Measurements from ENCODE around the gene CD81.
"Not testable (repeated sequence)": the region's sequence is repeated elsewhere in the genome, so short reads cannot be mapped to it uniquely, and the experiment has no call there.

The CD81 gene

GRCh38 chr11:2343502-2343901 lies 33.6 kb upstream of the CD81 start:
- no peak overlapping the region for H3K9ac ChIP-seq (ENCODE audit: low read length)
- H3K4me1 ChIP-seq (ENCODE audit: control insufficient read depth, insufficient read depth, low read length): no peaks in the 10 kb centered on the region
- no peaks in the 10 kb centered on the region for H3K27me3 ChIP-seq (ENCODE audit: control insufficient read depth, insufficient read depth, low read length)
- no peaks in the 10 kb centered on the region for H3K9me3 ChIP-seq (ENCODE audit: control insufficient read depth, low read length)
- H3K36me3 ChIP-seq (ENCODE audit: control insufficient read depth, insufficient read depth, low read length): no peaks in the 10 kb centered on the region
- H3K4me3 ChIP-seq (ENCODE audit: low read length): no peak overlapping the region

GRCh38 chr11:2345050-2345449 lies 32.1 kb upstream of the CD81 start:
- Histone ChIP-seq H3K4me1 (ENCODE audit: control insufficient read depth, insufficient read depth, low read length) (no peaks in the 10 kb centered on the region), H3K27me3 (ENCODE audit: control insufficient read depth, insufficient read depth, low read length) (no peaks in the 10 kb centered on the region), H3K9ac (ENCODE audit: low read length) (no peak overlapping the region), H3K36me3 (ENCODE audit: control insufficient read depth, insufficient read depth, low read length) (no peaks in the 10 kb centered on the region), H3K4me3 (ENCODE audit: low read length) (no peak overlapping the region), H3K9me3 (ENCODE audit: control insufficient read depth, low read length) (no peaks in the 10 kb centered on the region)

DNA sequence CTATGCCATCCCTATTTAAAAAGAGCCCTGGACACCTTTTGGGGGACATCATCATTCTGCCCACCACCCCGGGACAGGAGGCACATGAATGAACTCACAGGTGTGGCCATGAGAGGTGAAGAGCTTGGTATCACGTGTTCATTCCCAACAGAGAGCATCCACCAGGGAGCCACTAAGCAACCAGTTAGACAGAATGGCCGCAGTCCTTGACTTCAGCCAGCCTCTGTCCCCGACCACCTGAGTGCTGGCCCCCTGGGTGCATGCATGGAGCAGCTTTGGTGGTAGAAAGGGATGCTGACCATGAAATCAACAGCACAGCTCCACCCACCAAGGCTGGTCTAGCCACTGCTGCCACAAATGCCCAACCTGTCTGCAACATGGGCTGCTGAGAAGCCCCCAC lies 31.1 kb upstream of the CD81 start:
- Histone ChIP-seq H3K4me1 (ENCODE audit: control insufficient read depth, insufficient read depth, low read length) (no peaks in the 10 kb centered on the region), H3K9me3 (ENCODE audit: control insufficient read depth, low read length) (no peaks in the 10 kb centered on the region), H3K9ac (ENCODE audit: low read length) (no peak overlapping the region), H3K36me3 (ENCODE audit: control insufficient read depth, insufficient read depth, low read length) (no peaks in the 10 kb centered on the region), H3K4me3 (ENCODE audit: low read length) (no peak overlapping the region), H3K27me3 (ENCODE audit: control insufficient read depth, insufficient read depth, low read length) (no peaks in the 10 kb centered on the region)

- no peaks in the 10 kb centered on the region for H3K9me3 ChIP-seq (ENCODE audit: control insufficient read depth, low read length)
- no peaks in the 10 kb centered on the region for H3K36me3 ChIP-seq (ENCODE audit: control insufficient read depth, insufficient read depth, low read length)
- no peak overlapping the region for H3K4me3 ChIP-seq (ENCODE audit: low read length)
- H3K9ac ChIP-seq (ENCODE audit: low read length): no peak overlapping the region
- no peaks in the 10 kb centered on the region for H3K4me1 ChIP-seq (ENCODE audit: control insufficient read depth, insufficient read depth, low read length)
- H3K27me3 ChIP-seq (ENCODE audit: control insufficient read depth, insufficient read depth, low read length): no peaks in the 10 kb centered on the region
Measured at GRCh38 chr11:2346586-2347307, 30.4 kb upstream of the CD81 start.

GRCh38 chr11:2347308-2347830 lies 29.7 kb upstream of the CD81 start:
- H3K4me1 ChIP-seq (ENCODE audit: control insufficient read depth, insufficient read depth, low read length): no peaks in the 10 kb centered on the region
- no peaks in the 10 kb centered on the region for H3K36me3 ChIP-seq (ENCODE audit: control insufficient read depth, insufficient read depth, low read length)
- no peak overlapping the region for H3K9ac ChIP-seq (ENCODE audit: low read length)
- H3K9me3 ChIP-seq (ENCODE audit: control insufficient read depth, low read length): no peaks in the 10 kb centered on the region
- no peak overlapping the region for H3K4me3 ChIP-seq (ENCODE audit: low read length)
- no peaks in the 10 kb centered on the region for H3K27me3 ChIP-seq (ENCODE audit: control insufficient read depth, insufficient read depth, low read length)

DNA sequence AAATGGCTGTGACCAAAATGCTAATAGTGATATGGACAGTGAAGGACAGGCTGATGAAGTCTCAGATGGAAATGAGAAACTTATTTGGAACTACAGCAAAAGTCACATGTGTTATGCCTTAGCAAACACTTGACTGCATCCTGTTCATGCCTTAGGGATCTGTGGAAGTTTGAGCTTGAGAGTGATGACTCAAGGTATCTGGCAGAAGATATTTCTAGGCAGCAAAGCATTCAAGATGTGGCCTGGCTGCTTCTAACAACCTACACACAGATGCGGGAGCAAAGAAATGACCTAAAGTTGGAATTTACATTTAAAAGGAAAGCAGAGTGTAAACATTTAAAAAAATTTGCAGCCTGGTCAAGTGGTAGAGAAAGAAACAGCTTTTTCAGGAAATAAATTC lies 28.1 kb upstream of the CD81 start:
- H3K4me1 ChIP-seq (ENCODE audit: control insufficient read depth, insufficient read depth, low read length): no peaks in the 10 kb centered on the region
- no peaks in the 10 kb centered on the region for H3K9me3 ChIP-seq (ENCODE audit: control insufficient read depth, low read length)
- H3K36me3 ChIP-seq (ENCODE audit: control insufficient read depth, insufficient read depth, low read length): no peaks in the 10 kb centered on the region
- H3K4me3 ChIP-seq (ENCODE audit: low read length): no peak overlapping the region
- H3K9ac ChIP-seq (ENCODE audit: low read length): no peak overlapping the region
- no peaks in the 10 kb centered on the region for H3K27me3 ChIP-seq (ENCODE audit: control insufficient read depth, insufficient read depth, low read length)

- Histone ChIP-seq H3K36me3 (ENCODE audit: control insufficient read depth, insufficient read depth, low read length) (no peaks in the 10 kb centered on the region), H3K9me3 (ENCODE audit: control insufficient read depth, low read length) (no peaks in the 10 kb centered on the region), H3K9ac (ENCODE audit: low read length) (no peak overlapping the region), H3K4me3 (ENCODE audit: low read length) (no peak overlapping the region), H3K27me3 (ENCODE audit: control insufficient read depth, insufficient read depth, low read length) (no peaks in the 10 kb centered on the region), H3K4me1 (ENCODE audit: control insufficient read depth, insufficient read depth, low read length) (no peaks in the 10 kb centered on the region)
Measured at GRCh38 chr11:2351701-2352100, 25.4 kb upstream of the CD81 start.

GRCh38 chr11:2352420-2352819 lies 24.7 kb upstream of the CD81 start:
- no peaks in the 10 kb centered on the region for H3K27me3 ChIP-seq (ENCODE audit: control insufficient read depth, insufficient read depth, low read length)
- H3K9ac ChIP-seq (ENCODE audit: low read length): no peak overlapping the region
- H3K9me3 ChIP-seq (ENCODE audit: control insufficient read depth, low read length): no peaks in the 10 kb centered on the region

GRCh38 chr11:2355000-2355644 lies 22.0 kb upstream of the CD81 start:
- H3K9ac ChIP-seq (ENCODE audit: low read length): no peak overlapping the region
- no peaks in the 10 kb centered on the region for H3K9me3 ChIP-seq (ENCODE audit: control insufficient read depth, low read length)
- no peaks in the 10 kb centered on the region for H3K36me3 ChIP-seq (ENCODE audit: control insufficient read depth, insufficient read depth, low read length)
- no peaks in the 10 kb centered on the region for H3K4me1 ChIP-seq (ENCODE audit: control insufficient read depth, insufficient read depth, low read length)
- H3K27me3 ChIP-seq (ENCODE audit: control insufficient read depth, insufficient read depth, low read length): no peaks in the 10 kb centered on the region
- no peak overlapping the region for H3K4me3 ChIP-seq (ENCODE audit: low read length)

More at GRCh38 chr11:2352420-2352819, 24.7 kb upstream of the CD81 start:
- Histone ChIP-seq H3K4me3 (ENCODE audit: low read length) (no peak overlapping the region), H3K36me3 (ENCODE audit: control insufficient read depth, insufficient read depth, low read length) (no peaks in the 10 kb centered on the region), H3K4me1 (ENCODE audit: control insufficient read depth, insufficient read depth, low read length) (no peaks in the 10 kb centered on the region)

DNA sequence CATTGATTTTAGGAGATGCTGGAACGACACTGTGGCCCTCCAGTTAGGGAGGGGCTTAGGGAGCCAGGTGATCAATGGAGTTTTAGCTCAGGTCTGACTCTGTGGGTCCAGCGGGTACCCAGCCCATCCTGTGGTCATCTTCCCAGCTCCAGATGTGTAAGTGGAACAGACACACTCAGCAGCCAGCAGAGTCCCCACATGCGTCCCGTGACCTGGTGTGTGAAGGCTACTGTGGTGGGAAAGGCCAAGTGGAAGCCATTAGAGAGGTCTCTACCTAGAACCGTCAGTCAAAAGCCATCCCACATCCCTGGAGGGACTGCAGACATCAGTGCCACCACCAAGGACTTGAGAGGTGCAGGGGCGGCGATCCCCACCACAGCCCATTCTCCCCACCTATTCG lies 19.9 kb upstream of the CD81 start:
- no peaks in the 10 kb centered on the region for H3K9me3 ChIP-seq (ENCODE audit: control insufficient read depth, low read length)
- H3K4me3 ChIP-seq (ENCODE audit: low read length): no peak overlapping the region
- no peaks in the 10 kb centered on the region for H3K4me1 ChIP-seq (ENCODE audit: control insufficient read depth, insufficient read depth, low read length)
- no peak overlapping the region for H3K9ac ChIP-seq (ENCODE audit: low read length)
- no peaks in the 10 kb centered on the region for H3K27me3 ChIP-seq (ENCODE audit: control insufficient read depth, insufficient read depth, low read length)
- no peaks in the 10 kb centered on the region for H3K36me3 ChIP-seq (ENCODE audit: control insufficient read depth, insufficient read depth, low read length)

DNA sequence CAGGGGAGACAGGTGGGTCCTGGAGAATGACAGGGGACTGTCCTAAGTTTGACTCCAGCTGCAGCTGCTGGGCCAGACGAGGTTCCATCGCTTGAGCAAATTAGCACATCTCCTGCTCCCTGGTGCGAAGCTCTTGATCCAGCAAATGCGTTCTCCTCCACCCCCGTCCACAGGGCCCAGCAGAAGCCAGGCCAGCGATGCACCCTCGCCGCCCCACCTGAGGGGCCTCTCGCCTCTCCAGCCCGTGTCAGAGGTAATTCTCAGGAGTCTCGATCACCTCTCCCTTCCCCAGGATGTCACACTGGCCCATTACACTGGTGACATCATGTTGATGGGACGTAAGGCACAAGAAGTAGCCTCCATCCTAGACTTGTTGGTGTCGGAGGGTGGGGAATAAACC lies 19.5 kb upstream of the CD81 start:
- not testable (repeated sequence) for H3K27me3 ChIP-seq (ENCODE audit: control insufficient read depth, insufficient read depth, low read length); H3K4me1 ChIP-seq (ENCODE audit: control insufficient read depth, insufficient read depth, low read length); H3K36me3 ChIP-seq (ENCODE audit: control insufficient read depth, insufficient read depth, low read length); H3K9me3 ChIP-seq (ENCODE audit: control insufficient read depth, low read length); H3K4me3 ChIP-seq (ENCODE audit: low read length); H3K9ac ChIP-seq (ENCODE audit: low read length)

DNA sequence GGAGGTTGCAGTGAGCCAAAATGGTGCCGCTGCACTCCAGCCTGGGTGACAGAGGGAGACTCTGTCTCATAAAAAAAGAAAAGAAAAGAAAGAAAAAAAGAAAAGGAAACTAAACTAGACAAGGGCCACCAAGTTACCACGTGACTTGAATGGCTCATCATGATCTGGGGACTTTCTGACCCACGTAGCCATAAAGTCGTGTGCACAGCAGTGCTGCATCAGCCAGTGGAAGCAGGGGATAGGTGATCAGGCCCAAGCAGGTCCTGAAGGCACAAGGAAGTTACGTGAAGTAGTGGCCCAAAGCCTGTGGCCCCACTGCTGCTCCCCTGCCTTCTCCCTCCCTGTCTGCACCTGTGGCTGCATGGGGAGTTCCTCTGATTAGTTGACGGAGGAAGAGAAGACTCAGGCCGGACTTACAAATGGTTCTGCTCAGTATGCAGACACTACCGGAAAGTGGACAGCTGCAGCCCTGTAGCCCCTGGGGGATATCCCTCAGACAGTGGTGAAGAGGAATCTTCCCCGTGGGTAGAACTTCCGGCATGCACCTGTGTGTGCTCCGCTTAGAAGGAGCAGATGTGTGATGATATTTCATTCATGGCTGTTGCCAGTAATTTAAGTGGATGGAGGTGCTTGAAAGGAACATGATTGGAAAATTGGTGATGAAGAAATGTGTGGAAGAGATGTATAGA lies 18.2 kb upstream of the CD81 start:
- Histone ChIP-seq H3K27me3 (ENCODE audit: control insufficient read depth, insufficient read depth, low read length) (no peaks in the 10 kb centered on the region), H3K4me3 (ENCODE audit: low read length) (no peak overlapping the region), H3K36me3 (ENCODE audit: control insufficient read depth, insufficient read depth, low read length) (no peaks in the 10 kb centered on the region), H3K9ac (ENCODE audit: low read length) (no peak overlapping the region), H3K4me1 (ENCODE audit: control insufficient read depth, insufficient read depth, low read length) (no peaks in the 10 kb centered on the region), H3K9me3 (ENCODE audit: control insufficient read depth, low read length) (no peaks in the 10 kb centered on the region)

All from mucosa of stomach (tissue), 1 donor.